ENCODE measurements around the gene CEP135. TPM values are rescaled to one million over a fixed set of nuclear protein-coding genes. Genes with fewer than 3 reads are reported as not detected.
"Not testable (repeated sequence)": the region's sequence is repeated elsewhere in the genome, so short reads cannot be mapped to it uniquely, and the experiment has no call there.

CEP135 gene
- polyA plus RNA-seq, 1 donor = 29.3 TPM

DNA sequence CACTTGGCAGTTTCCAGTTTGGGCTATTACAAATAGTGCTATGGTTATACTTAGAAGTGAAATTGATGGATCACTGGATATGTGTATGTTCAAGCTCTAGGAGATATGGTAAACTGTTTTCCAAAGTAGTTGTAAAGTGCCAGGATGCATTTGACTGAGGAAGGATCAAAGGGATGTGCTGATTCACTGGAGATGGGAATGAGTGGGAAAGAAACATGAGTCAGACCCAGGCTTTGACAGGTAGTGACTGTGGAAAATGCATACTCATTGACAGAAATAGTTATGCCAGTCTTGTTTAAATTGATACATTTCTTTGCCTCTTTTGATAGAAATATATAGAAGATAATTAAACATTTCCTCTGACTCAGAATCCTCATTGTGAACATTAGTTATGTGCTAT, 77.9 kb downstream of the CEP135 start:
- no peak for DNase-seq

DNA sequence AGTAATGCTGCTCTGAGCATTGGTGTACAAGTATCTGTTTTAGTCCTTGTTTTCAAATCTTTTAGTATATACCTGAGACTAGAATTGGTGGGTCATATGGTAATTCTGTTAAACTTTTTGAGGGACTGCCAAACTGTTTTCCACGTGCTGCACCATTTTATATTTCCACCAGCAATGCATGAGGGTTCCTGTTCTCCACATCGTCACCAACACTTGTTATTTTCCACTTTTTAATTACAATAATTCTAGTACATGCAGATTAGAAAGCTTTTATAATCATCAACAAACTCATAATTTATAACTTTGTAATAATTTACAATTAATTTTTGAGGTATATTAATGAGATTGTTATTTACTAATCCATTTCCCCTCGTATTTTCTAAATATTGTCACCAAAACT, 79.4 kb downstream of the CEP135 start:
- no peak for DNase-seq

DNA sequence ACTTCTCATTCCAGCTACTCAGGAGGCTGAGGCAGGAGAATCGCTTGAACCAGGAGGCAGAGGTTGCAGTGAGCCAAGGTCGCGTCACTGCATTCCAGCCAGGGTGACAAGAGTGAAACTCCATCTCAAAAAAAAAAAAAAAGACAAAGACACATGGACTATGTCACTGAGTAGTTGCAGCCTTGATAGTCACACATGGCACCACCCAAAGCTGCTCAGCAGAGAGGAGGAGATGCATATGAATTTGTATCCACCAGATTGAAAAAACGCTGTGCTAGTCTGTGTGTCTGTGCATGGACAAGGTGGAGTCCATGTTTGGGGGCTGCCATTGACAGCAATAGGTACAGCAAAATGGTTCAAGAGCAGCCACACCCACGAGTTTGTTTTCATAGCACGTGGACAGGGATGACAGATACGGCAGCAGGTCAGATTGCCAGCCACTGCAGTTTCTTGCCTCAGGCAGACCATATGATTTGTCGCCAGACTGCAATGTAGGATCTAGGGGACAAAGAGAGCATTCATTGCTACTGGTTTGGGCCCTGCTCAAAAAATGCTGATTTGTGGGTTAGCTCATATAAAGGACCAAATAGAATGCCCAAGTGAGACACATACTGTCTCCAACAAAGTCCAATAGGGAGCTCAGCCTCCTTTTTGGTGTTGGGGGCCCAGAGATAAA, 89.9 kb downstream of the CEP135 start:
- DNase-seq = no peak

DNA sequence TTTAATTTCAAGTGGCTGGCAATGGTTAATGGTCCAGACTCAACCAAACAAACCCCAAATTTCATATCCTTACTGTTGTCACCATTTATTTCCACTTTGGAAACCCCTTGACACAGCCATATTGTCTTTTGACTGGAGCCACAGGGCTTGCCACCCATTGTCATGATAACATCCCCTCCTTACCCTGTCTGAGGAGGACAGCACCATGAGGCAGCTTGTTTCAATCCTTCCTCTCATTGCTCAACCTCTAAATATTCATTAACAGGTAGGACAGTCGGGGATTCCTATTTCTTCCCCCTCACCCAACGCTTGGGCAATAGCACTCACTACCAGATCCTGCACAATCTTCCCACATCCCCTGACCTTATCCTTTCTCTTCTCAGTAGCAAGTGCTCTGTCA, 92.1 kb downstream of the CEP135 start:
- no peak for DNase-seq

DNA sequence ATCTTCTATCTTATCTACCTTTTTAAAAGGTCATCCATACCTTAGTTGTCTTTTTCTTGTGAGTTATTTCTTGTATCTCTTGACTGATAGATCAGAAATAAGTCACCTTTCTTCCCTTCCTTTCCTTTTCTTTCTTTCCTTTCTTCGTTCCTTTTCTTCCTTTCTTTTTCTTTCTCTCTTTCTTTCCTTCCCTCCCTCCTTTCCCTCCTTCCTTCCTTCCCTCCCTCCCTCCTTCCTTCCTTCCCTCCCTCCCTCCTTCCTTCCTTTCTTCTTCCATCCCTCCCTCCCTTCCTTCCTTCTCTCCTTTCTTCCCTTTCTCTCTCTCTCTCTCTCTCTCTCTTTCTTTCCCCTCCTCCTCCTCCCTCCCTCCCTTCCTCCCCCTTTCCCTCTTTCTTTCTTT, 93.5 kb downstream of the CEP135 start:
- DNase-seq = no peak

DNA sequence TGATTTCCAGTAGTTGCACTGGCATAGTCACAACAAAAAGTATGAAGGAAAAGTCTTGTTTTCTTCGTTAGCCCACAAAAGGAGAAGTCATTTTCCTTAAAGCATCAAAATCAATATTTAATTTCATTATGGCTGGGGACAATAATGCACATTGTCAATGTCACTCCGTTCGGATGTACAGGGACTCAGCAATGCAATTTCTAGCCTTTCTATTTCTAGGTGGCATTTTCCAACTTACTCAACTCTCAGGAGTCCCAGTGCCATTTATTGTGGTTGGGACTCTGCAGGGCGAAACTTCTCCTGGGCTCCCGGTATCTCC, 99.6 kb downstream of the CEP135 start:
- DNase-seq = no peak

DNA sequence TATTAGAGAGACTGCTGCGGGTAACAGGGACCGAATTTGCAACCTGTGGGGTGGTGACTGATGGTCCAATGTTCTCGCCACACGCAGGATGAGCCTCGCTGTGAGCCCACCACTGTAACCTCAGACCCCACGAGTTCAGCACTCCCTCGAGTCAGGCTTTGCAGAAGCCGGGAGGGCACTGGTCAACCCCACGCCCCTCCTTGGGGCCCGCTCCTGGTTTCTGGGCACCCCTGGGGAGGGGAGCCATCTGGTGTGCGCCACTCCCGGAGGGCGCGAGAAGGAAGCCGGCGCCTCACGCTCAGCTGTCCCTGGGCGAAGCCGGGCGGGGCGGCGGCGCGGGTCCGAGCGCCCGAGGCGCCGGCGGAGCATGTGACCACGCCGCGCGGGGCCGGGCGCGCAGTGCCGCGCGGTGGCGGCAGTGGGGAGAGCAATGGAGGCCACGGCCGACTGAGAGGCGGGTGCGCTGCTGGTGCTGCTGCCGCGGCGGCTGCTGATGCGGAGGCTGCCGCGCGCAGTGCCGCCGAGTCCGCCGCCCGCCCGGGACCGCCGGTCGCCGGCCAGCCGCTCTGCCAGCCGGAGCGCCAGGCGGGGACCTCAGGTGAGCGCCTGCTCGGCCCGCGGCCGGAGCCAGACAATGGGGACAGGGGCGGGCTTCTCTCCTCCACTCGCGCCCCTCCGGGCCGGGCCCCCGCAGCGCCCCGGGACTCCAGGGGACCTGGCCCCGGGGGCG, 100.1 kb downstream of the CEP135 start:
- no peak for DNase-seq

DNA sequence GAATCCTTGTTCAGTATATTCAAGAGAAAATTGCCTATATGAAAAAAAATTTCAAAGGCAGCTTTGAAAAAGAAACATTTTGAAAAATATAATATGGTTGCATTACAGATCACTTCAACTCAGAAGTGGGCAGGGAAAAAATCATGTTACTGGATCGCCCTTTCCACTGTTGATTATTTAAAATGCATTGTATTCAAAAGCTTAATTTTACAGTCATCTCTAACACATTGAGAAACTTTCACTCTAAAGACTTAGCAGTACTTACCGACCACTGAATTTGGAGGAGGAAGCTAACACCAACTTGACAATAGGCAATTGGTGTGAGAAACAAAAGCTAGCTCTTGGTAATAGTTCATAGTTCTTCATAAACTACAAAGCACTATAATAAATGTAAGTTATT, 101.9 kb downstream of the CEP135 start:
- no peak for DNase-seq

DNA sequence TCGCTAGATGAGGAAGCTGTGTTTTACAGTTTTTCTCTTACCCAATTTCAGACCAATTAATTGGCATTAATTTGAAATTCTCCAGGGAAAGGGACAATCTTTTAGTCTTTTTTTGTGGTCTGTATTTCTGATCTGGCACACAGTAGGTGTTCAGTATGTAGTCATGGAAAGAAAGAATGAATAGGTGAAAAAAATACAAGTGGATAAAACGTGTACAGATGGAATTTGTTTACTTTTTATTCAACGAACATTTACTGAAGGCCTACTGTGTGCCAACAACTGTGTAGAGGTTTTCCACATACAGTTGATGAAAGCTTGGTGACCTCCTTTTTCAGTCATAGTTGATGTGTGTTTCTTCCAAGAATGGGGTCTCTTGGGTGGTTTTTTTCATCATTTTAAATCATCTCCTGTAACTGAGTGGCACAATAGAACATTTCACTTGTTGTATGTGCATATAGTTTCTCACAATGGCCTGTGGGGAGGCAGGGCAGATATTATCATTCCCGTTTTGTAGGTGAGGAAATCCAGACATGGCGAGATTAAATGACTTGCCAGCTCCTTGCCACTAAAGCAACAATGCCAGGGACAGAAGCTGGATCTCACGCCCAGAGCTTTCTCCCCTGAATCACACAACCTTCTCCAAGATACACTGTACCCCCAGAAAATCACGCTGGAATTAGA, 102.4 kb downstream of the CEP135 start:
- no peak for DNase-seq

DNA sequence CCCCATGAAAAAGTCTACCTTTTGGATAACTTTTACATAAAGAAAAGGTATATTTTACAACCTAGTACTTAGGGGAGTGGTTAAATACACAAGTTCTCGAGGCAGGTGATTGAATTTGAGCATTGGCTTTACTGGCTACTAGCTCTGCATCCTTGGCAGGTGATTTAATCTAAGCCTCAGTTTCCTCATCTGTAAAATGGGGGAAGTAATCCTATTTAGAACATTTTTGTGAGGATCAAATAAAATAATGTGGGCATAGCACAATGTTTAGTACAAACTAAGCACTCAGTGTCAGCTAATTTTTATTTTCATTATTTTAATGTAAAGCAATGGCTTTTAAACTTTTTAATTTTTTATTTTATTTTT, 102.9 kb downstream of the CEP135 start:
- DNase-seq = no peak

DNA sequence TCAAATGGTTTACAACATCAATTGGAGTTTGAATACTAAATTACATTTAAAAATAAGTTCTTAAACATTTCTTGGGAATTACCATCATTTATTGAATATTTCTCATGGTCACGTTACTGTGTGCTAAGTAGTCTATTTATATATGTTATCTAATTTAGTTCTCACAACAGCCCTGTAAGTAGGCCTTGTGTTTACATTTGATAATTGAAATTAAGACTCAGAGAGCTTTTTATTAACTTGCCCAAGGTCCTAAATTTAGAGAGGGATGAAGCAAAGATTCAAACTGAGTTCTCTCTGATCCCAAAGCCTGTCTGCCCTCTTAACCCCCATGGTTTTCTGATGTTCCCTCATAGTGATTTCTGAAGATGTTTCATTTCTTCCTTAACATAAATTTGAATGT, 103.7 kb downstream of the CEP135 start:
- DNase-seq = no peak

DNA sequence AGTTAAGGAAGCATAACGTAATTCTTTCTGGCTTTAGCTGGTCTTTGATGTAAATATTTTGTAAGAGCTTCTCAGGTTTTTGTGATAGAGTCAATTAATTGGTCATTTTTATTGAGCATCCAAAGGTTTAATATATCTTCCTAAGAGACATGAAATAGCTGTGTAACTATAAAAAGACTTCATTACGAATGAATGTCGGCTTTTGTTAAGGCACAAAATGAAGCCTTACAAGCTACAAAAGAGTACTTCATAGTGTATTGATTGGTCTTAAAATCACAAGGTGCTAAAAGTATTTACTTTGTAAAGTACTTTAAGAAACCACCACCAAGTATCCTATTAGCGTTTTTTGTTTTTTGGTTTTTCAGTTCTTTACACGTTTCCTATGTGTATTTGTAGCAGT, 104.2 kb downstream of the CEP135 start:
- no peak for DNase-seq

DNA sequence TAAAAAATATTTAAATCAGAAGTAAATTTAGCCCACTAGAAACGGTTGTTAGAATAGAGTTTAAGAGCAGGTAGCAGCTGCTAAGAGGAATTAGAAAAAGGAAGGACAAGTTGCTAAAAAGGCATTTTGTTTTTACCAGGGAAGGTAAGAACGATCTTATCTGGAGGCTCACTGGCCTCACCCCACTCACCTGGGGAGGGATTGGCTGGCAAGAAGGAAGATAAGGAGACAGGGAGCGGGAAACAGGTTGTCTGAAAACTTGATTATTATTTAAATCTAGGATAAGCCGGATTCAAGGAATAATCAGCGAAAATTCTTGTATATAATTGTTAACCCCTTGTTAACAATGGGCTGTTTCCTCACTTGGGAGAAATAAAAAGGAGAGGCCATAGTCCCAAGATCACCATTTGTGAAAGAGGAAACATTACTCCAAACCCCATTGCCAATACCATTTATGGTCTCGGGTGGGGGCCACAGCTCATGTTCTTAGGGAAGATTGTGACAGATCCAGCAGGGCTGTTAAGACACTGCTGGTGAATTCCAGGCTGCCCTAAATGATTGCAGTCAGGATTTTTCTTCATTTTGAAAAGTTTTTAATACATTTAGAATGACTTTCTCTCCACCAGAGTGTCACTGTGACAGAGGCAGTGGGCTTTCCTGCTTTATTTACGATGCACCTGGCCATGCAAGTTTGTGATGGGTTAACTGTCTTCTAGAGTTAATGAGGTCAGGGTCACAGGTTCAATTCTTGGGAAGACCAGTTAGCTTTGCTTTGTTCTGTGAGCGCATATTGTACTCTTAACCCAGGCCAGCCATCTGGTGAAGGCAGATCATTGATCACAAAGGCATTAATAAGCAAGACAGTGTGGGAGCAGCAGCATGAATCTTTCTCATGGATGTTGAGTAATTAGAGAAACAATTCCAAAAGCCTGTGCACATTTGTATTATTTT, 106.6 kb downstream of the CEP135 start:
- DNase-seq = no peak

DNA sequence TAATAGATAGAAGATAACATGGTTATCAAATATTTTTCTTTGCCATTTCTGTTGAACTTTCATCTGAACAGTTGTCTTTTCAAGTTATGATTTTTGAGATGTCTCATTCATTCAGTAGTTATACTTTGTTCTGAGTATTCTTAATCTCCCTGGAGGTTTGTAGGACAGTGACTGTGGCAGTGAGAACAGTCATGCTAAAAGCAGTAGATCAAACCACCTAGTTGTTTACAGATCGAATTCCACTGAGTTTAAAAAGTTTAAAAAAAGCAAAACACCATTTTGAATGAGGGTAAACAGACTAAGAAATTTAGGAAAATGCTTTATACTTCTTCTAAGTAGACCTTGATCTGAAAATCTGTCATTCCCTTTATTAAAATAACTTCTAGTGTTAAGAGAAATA, 107.2 kb downstream of the CEP135 start:
- no peak for DNase-seq

DNA sequence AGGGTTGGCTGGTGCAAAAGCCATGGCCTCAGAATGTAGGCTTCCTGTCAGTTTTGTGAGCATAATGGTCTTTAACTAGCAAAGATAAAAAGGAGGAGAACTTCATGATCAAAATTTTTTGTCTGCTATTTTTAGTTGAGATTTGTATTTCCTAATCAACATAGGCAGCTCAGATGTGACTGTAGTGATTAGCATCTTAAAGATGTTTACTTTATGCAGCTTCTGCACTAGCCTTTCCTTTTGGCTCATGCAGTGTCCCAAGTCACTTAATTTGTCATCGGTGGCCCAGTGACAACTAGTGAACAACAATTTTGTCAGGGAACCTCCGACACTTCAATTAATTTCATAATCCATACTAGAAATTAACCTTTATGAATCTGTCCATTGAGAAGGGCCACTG, 109.8 kb downstream of the CEP135 start:
- DNase-seq = no peak

DNA sequence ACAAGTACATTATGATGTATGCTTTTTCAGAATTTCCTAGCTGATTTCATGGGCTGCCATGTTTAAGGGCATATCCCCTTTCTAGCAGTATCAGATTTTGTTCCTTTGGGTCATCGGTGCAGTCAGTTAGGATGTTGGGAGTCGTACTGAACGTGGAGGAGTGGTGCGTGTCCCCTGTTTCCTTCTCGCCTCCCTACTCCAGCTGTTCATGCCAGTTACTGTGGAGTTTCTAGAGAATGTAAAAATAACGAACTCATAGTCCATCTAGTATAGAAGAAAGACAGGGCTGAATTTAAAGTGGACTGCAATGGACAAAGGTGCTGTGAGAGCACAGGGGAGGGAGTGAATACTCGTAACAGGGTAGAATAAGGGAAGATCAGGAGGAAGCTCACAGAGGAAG, 111.3 kb downstream of the CEP135 start:
- no peak for DNase-seq

DNA sequence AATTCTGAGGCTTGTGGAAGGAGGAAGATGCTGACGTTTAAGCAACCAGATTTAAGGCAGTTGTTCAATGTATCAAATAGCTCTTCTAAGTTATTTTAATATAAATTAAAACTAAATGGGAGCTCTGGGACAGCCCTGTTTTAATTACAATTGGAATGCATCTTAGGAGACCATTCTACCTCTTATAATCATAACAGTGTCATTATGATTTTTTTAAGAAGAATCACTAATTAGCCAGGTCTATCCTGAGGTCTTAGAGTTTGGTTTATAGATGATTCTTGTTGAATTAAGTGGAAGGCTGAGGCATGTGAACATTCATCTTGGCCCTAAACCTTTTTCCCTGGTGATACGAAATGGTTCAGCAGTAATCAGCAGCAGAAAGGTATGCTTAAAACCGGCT, 113.4 kb downstream of the CEP135 start:
- DNase-seq = no peak

DNA sequence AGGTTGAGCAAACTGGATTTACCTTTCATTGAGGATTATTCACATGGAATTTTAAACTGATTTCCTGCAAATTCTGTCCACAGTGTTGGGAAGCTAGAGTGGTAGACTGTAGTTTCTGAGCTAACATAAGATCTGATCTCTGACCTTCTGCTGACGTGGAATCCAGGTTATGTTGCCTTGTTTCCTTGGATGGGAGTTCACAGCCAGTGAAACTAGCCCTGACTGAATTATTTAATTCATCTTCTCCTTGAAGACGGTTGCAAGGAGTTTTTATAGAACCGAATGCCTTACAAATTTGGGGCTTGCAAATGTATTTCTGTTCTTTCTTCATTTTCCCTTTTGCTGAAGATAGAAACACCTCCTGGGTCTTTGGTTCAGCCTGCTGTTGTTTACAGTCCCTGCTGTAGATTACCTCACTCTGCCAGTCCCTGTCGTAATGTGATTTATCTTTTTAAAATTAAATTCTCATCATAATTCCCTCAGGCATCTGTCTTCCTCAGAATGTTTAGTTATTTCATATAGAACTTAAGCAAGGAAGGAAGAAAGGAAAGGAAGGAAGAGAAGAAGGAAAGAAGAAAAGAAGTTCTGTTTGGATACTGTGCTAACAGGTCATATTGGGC, 113.9 kb downstream of the CEP135 start:
- no peak for DNase-seq

DNA sequence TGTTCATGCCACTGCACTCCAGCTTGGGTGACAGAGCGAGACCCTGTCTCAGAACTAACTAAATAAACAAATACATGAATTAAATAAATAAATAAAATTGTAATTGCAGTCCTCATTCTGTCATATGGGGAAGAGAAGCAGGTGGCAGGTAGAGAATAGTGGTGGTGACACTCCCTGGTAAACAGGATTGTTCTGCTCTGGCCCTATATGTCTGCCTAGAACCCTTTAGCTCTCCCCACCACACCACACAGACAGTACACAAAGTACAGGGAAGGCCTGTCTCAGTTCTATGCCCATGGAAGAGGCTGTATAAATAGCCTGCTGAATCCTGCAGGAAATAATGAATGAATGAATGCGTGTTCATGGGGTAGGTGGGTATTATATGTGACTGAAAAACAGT, 117.7 kb downstream of the CEP135 start:
- DNase-seq = no peak

DNA sequence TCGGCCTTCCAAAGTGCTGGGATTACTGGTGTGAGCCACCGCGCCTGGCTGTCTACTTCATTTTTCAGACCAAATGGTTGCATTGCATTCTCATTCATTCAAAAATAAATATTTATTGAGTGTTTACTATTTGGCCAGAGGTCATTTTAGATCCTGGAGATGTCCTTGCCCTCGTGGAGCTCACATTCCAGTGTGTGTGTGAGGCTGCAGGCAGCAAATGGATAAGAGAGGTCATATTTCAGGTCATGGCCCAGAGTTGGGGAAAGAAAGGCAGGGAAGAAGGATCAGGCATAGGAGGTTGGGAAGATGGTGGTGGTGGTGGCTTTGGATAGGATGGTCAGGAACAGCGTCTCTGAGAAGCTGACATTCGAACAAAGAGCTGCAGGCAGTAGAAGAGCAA, 119.1 kb downstream of the CEP135 start:
- no peak for DNase-seq

DNA sequence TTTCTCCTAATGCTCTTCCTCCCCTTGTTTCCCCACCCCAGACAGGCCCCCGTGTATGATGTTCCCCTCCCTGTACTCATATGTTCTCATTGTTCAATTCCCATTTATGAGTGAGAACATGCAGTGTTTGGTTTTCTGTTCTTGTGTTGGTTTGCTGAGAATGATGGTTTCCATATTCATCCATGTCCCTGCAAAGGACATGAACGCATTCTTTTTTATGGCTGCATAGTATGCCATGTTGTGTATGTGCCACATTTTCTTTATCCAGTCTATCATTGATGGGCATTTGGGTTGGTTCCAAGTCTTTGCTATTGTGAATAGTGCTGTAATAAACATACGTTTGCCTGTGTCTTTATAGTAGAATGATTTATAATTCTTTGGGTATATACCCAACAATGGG, 124.0 kb downstream of the CEP135 start:
- DNase-seq = not testable (repeated sequence)

DNA sequence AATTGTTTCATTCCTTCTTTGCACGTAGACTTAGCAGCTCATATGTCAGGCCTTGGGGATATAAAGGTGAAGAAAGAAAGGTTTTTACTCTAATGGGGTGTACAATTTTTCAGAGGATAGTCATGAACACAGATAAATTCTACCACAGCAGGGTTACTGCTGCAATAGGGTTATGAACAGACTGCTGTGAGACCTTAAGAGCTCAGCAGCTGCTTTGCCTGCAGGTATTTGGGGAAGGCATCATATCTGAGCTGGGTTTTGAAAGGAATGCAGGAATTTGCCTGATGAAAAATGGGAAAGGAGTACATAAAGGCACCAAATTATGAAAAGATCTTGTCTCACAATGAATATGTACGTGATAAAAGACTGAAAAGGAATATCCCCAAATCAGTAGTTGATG, 128.9 kb downstream of the CEP135 start:
- no peak for DNase-seq

Measured in left kidney (tissue), 2 donors.